ENCODE measurements around the gene TSPEAR. TPM values are rescaled to one million over a fixed set of nuclear protein-coding genes. Genes with fewer than 3 reads are reported as not detected.

TSPEAR gene
- total RNA-seq, 2 donors from 2014 or later: not detected

GRCh38 chr21:44626673-44627143 lies 84.7 kb downstream of the TSPEAR start, which contains the start of gene KRTAP10-9:
KRTAP10-9 (plus strand) TSS chr21:44627093; CDS start chr21:44627172, 79 bp downstream.
- Histone ChIP-seq H3K4me1 (ENCODE audit: control insufficient read depth in 1 of 2, low read depth in 2 of 2) (no peaks in the 10 kb centered on the region), H3K27ac (no peak within 1 kb of the TSS), H3K9me3 (peaks cover 5% of the 10 kb centered on the region), H3K27me3 (replicated peaks; ENCODE audit: insufficient read depth) (no peaks in the 10 kb centered on the region), H3K4me3 (no peak within 1 kb of the TSS), H3K36me3 (no peaks in the 10 kb centered on the region)
- no peak for ATAC-seq (ENCODE audit: insufficient number of reproducible peaks, low FRiP score, low read depth)
- no peak for TF ChIP-seq CTCF (IDR thresholded peaks at IDR 0.05)
- DNase-seq (ENCODE audit: low spot score): no peak

GRCh38 chr21:44626262-44626661 lies 85.1 kb downstream of the TSPEAR start:
- H3K27ac ChIP-seq: no peak overlapping the region
- H3K9me3 ChIP-seq: peaks cover 3% of the 10 kb centered on the region
- DNase-seq (ENCODE audit: low spot score) (no peak), ATAC-seq (ENCODE audit: insufficient number of reproducible peaks, low FRiP score, low read depth) (no peak)
- H3K4me1 ChIP-seq (ENCODE audit: control insufficient read depth in 1 of 2, low read depth in 2 of 2): no peaks in the 10 kb centered on the region
- no peaks in the 10 kb centered on the region for H3K36me3 ChIP-seq
- no peaks in the 10 kb centered on the region for H3K27me3 ChIP-seq (replicated peaks; ENCODE audit: insufficient read depth)
- H3K4me3 ChIP-seq: no peak overlapping the region
- TF ChIP-seq CTCF (IDR thresholded peaks at IDR 0.05): no peak

- H3K9me3 ChIP-seq: peaks cover 3% of the 10 kb centered on the region
- DNase-seq (ENCODE audit: low spot score) (no peak), ATAC-seq (ENCODE audit: insufficient number of reproducible peaks, low FRiP score, low read depth) (no peak)
- TF ChIP-seq CTCF (IDR thresholded peaks at IDR 0.05): no peak
- no peaks in the 10 kb centered on the region for H3K4me1 ChIP-seq (ENCODE audit: control insufficient read depth in 1 of 2, low read depth in 2 of 2)
- no peaks in the 10 kb centered on the region for H3K27me3 ChIP-seq (replicated peaks; ENCODE audit: insufficient read depth)
- H3K36me3 ChIP-seq: no peaks in the 10 kb centered on the region
- H3K27ac ChIP-seq: no peak overlapping the region
- H3K4me3 ChIP-seq: no peak overlapping the region
Measured at GRCh38 chr21:44625756-44626155, 85.6 kb downstream of the TSPEAR start.

GRCh38 chr21:44623575-44623974 lies 87.8 kb downstream of the TSPEAR start:
- peaks cover 3% of the 10 kb centered on the region for H3K9me3 ChIP-seq
- no peak for TF ChIP-seq CTCF (IDR thresholded peaks at IDR 0.05)
- ATAC-seq (ENCODE audit: insufficient number of reproducible peaks, low FRiP score, low read depth) (no peak), DNase-seq (ENCODE audit: low spot score) (no peak)
- no peaks in the 10 kb centered on the region for H3K36me3 ChIP-seq
- H3K27me3 ChIP-seq (replicated peaks; ENCODE audit: insufficient read depth): no peaks in the 10 kb centered on the region
- no peak overlapping the region for H3K27ac ChIP-seq
- H3K4me3 ChIP-seq: no peak overlapping the region
- H3K4me1 ChIP-seq (ENCODE audit: control insufficient read depth in 1 of 2, low read depth in 2 of 2): no peaks in the 10 kb centered on the region

GRCh38 chr21:44619886-44620285 lies 91.5 kb downstream of the TSPEAR start:
- Histone ChIP-seq H3K36me3 (no peaks in the 10 kb centered on the region), H3K4me3 (no peak overlapping the region), H3K27ac (no peak overlapping the region), H3K9me3 (peaks cover 3% of the 10 kb centered on the region), H3K4me1 (ENCODE audit: control insufficient read depth in 1 of 2, low read depth in 2 of 2) (no peaks in the 10 kb centered on the region), H3K27me3 (replicated peaks; ENCODE audit: insufficient read depth) (no peaks in the 10 kb centered on the region)
- no peak for DNase-seq (ENCODE audit: low spot score)
- TF ChIP-seq CTCF (IDR thresholded peaks at IDR 0.05): no peak
- no peak for ATAC-seq (ENCODE audit: insufficient number of reproducible peaks, low FRiP score, low read depth)
